Karpas-422 (cell line): ENCODE results near the gene TOP1. TPM values are rescaled to one million over a fixed set of nuclear protein-coding genes. Genes with fewer than 3 reads are reported as not detected.

ENCODE experiments used
- DNase-seq: peaks from one replicate; pipeline ENCODE4 v3.0.0-alpha.2; 2015
- H2AFZ ChIP-seq: fragments of 200-600 bp; sonication (generic); 2 replicates; pipeline ENCODE4 v1.6.1; 2014; ENCODE audit warnings: antibody characterized with exemption, low read length, mixed read lengths
- H3K27ac ChIP-seq: fragments of 200-600 bp; sonication (generic); 2 replicates; pipeline ENCODE4 v1.5.1; 2014; ENCODE audit warnings: mild to moderate bottlenecking, low read length, moderate library complexity
- H3K27me3 ChIP-seq: fragments of 200-600 bp; sonication (generic); 2 replicates; pipeline ENCODE4 v1.6.1; 2014; ENCODE audit warnings: low read length, mixed read lengths
- H3K36me3 ChIP-seq: fragments of 200-600 bp; sonication (generic); 2 replicates; pipeline ENCODE4 v1.6.1; 2014; ENCODE audit warnings: low read length, mixed read lengths; ENCODE audit not compliant: insufficient read depth
- H3K4me1 ChIP-seq: fragments of 200-600 bp; sonication (generic); 2 replicates; pipeline ENCODE4 v1.6.1; 2014; ENCODE audit warnings: mild to moderate bottlenecking, low read length, mixed read lengths
- H3K4me2 ChIP-seq: fragments of 200-600 bp; sonication (generic); 2 replicates; pipeline ENCODE4 v1.6.1; 2014; ENCODE audit warnings: low read length, low read depth, mild to moderate bottlenecking; ENCODE audit not compliant: poor library complexity, severe bottlenecking
- H3K4me3 ChIP-seq: fragments of 200-600 bp; sonication (generic); 2 replicates; pipeline ENCODE4 v1.5.1; 2014; ENCODE audit warnings: mild to moderate bottlenecking, antibody characterized with exemption, low read length, mixed read lengths
- H3K79me2 ChIP-seq: fragments of 200-600 bp; sonication (generic); 2 replicates; pipeline ENCODE4 v1.6.1; 2014; ENCODE audit warnings: mild to moderate bottlenecking, low read length, mixed read lengths
- H3K9ac ChIP-seq: fragments of 200-600 bp; sonication (generic); 2 replicates; pipeline ENCODE4 v1.6.0; 2014; ENCODE audit warnings: low read length
- H3K9me2 ChIP-seq: fragments of 200-600 bp; sonication (generic), shearing (Covaris generic); replicated peaks from 2 replicates; pipeline ENCODE4 v1.6.0; 2014; ENCODE audit warnings: mild to moderate bottlenecking, low read length, moderate library complexity; ENCODE audit not compliant: insufficient read depth
- H3K9me3 ChIP-seq: fragments of 300-700, 200-600 bp; sonication (generic); 2 replicates; pipeline ENCODE4 v1.6.1; 2014; ENCODE audit warnings: low read length, mixed read lengths
- H4K20me1 ChIP-seq: fragments of 200-600 bp; sonication (generic); 2 replicates; pipeline ENCODE4 v1.6.1; 2014; ENCODE audit warnings: mild to moderate bottlenecking, antibody characterized with exemption, low read length, low read depth; ENCODE audit not compliant: insufficient read depth
- total RNA-seq: library from RNA; depleted of rRNA; stranded (reverse); fragments of >200 nt; shearing (Covaris generic); gene quantifications from 2 replicates; pipeline ENCODE4 v1.2.3, GENCODE V29; 2014; ENCODE audit warnings: low replicate concordance; rRNA removed

TOP1 gene
- total RNA-seq = 89.5 and 101 TPM in 2 replicates

- Histone ChIP-seq H3K27me3 (no peaks in the 10 kb centered on the region), H3K79me2 (peaks cover 49% of the 10 kb centered on the region), H3K4me3 (peak within 1 kb of the TSS; percentile 91), H3K9ac (peak within 1 kb of the TSS; percentile 92), H3K36me3 (peaks cover 43% of the 10 kb centered on the region), H3K4me1 (peaks cover 63% of the 10 kb centered on the region), H3K9me2 (no peaks in the 10 kb centered on the region), H4K20me1 (peaks cover 38% of the 10 kb centered on the region), H3K4me2 (peak within 1 kb of the TSS; percentile 95), H3K27ac (peak within 1 kb of the TSS; percentile 97), H2AFZ (no peak within 1 kb of the TSS), H3K9me3 (no peaks in the 10 kb centered on the region)
- peak; percentile 100 for DNase-seq
These were observed at the start of gene TOP1 for GRCh38 chr20:41028359-41029149. Gene TOP1 (plus strand): TSS chr20:41028822. CDS start chr20:41029068, 246 bp downstream.

- no peaks in the 10 kb centered on the region for H3K79me2 ChIP-seq
- no peak overlapping the region for H2AFZ ChIP-seq
- no peaks in the 10 kb centered on the region for H4K20me1 ChIP-seq
- DNase-seq = no peak
- H3K36me3 ChIP-seq = peaks cover 5% of the 10 kb centered on the region; the same call in 1 of the 2 replicates
- H3K9ac ChIP-seq = no peak overlapping the region
- peaks cover 34% of the 10 kb centered on the region for H3K4me1 ChIP-seq
- H3K27ac ChIP-seq = no peak overlapping the region
- no peaks in the 10 kb centered on the region for H3K9me2 ChIP-seq
- H3K4me2 ChIP-seq = no peak overlapping the region
- no peaks in the 10 kb centered on the region for H3K27me3 ChIP-seq
- no peak overlapping the region for H3K4me3 ChIP-seq
- H3K9me3 ChIP-seq = peaks cover 26% of the 10 kb centered on the region
These were observed 49.4 kb upstream of the TOP1 start for GRCh38 chr20:40979247-40979646.

- Histone ChIP-seq H4K20me1 (no peaks in the 10 kb centered on the region), H2AFZ (no peak overlapping the region), H3K9me2 (no peaks in the 10 kb centered on the region), H3K9ac (no peak overlapping the region), H3K27ac (no peak overlapping the region), H3K79me2 (no peaks in the 10 kb centered on the region), H3K36me3 (peaks cover 5% of the 10 kb centered on the region; the same call in 1 of the 2 replicates), H3K9me3 (peaks cover 26% of the 10 kb centered on the region), H3K4me3 (no peak overlapping the region), H3K27me3 (no peaks in the 10 kb centered on the region), H3K4me2 (peak overlapping the region; percentile 10), H3K4me1 (peaks cover 37% of the 10 kb centered on the region)
- peak; percentile 40 for DNase-seq
These were observed 48.4 kb upstream of the TOP1 start for GRCh38 chr20:40980106-40980827.

GRCh38 chr20:40980828-40981310 is 47.8 kb upstream of the TOP1 start:
- H3K79me2 ChIP-seq = no peaks in the 10 kb centered on the region
- peaks cover 5% of the 10 kb centered on the region; the same call in 1 of the 2 replicates for H3K36me3 ChIP-seq
- H4K20me1 ChIP-seq = no peaks in the 10 kb centered on the region
- H3K4me2 ChIP-seq = peak overlapping the region; percentile 10
- peaks cover 43% of the 10 kb centered on the region for H3K4me1 ChIP-seq
- H3K4me3 ChIP-seq = no peak overlapping the region
- peaks cover 26% of the 10 kb centered on the region for H3K9me3 ChIP-seq
- no peaks in the 10 kb centered on the region for H3K27me3 ChIP-seq
- H2AFZ ChIP-seq = no peak overlapping the region
- no peak overlapping the region for H3K27ac ChIP-seq
- DNase-seq = no peak
- no peak overlapping the region for H3K9ac ChIP-seq
- no peaks in the 10 kb centered on the region for H3K9me2 ChIP-seq

GRCh38 chr20:40982415-40983145 is 46.0 kb upstream of the TOP1 start:
- no peaks in the 10 kb centered on the region for H3K79me2 ChIP-seq
- H3K9me3 ChIP-seq = peaks cover 16% of the 10 kb centered on the region
- peak overlapping the region; percentile 13; the same call in 1 of the 2 replicates for H3K9ac ChIP-seq
- DNase-seq = peak; percentile 55
- no peak overlapping the region for H2AFZ ChIP-seq
- H3K36me3 ChIP-seq = peaks cover 5% of the 10 kb centered on the region; the same call in 1 of the 2 replicates
- peak overlapping the region; percentile 84 for H3K27ac ChIP-seq
- H4K20me1 ChIP-seq = no peaks in the 10 kb centered on the region
- no peaks in the 10 kb centered on the region for H3K27me3 ChIP-seq
- H3K4me2 ChIP-seq = peak overlapping the region; percentile 49
- H3K9me2 ChIP-seq = no peaks in the 10 kb centered on the region
- H3K4me3 ChIP-seq = peak overlapping the region; percentile 22
- H3K4me1 ChIP-seq = peaks cover 56% of the 10 kb centered on the region

GRCh38 chr20:40983898-40984297 is 44.7 kb upstream of the TOP1 start:
- no peak overlapping the region for H3K9ac ChIP-seq
- H3K4me1 ChIP-seq = peaks cover 60% of the 10 kb centered on the region
- no peak overlapping the region for H2AFZ ChIP-seq
- DNase-seq = no peak
- H4K20me1 ChIP-seq = no peaks in the 10 kb centered on the region
- H3K36me3 ChIP-seq = peaks cover 2% of the 10 kb centered on the region; the same call in 1 of the 2 replicates
- no peaks in the 10 kb centered on the region for H3K9me2 ChIP-seq
- peak overlapping the region; percentile 84 for H3K27ac ChIP-seq
- H3K27me3 ChIP-seq = no peaks in the 10 kb centered on the region
- H3K4me3 ChIP-seq = no peak overlapping the region
- H3K4me2 ChIP-seq = no peak overlapping the region
- H3K9me3 ChIP-seq = peaks cover 4% of the 10 kb centered on the region; the same call in 1 of the 2 replicates
- H3K79me2 ChIP-seq = no peaks in the 10 kb centered on the region

GRCh38 chr20:40984496-40984895 is 44.1 kb upstream of the TOP1 start:
- Histone ChIP-seq H3K9me3 (no peaks in the 10 kb centered on the region; the same call in 1 of the 2 replicates), H3K9me2 (no peaks in the 10 kb centered on the region), H3K4me3 (no peak overlapping the region), H3K27ac (no peak overlapping the region), H3K27me3 (no peaks in the 10 kb centered on the region), H3K36me3 (no peaks in the 10 kb centered on the region; the same call in 1 of the 2 replicates), H3K4me1 (peaks cover 60% of the 10 kb centered on the region), H4K20me1 (no peaks in the 10 kb centered on the region), H3K79me2 (no peaks in the 10 kb centered on the region), H2AFZ (no peak overlapping the region), H3K9ac (no peak overlapping the region), H3K4me2 (no peak overlapping the region)
- DNase-seq = no peak
